CD14-positive monocyte (primary cell): ENCODE data around the gene CIAO2A. TPM values are rescaled to one million over a fixed set of nuclear protein-coding genes. Genes with fewer than 3 reads are reported as not detected.

ENCODE experiments used
- DNase-seq, 3 donors: peaks; one replicate each; pipeline ENCODE4 v3.0.0-alpha.2; 2011 to 2022
- H2AFZ ChIP-seq: 2 replicates; pipeline ENCODE4 v1.6.0; 2012; ENCODE audit warnings: mild to moderate bottlenecking, low read depth, low read length, inconsistent platforms; ENCODE audit not compliant: insufficient read depth, poor library complexity, severe bottlenecking
- H3K27ac ChIP-seq, 2 donors: 1 replicate in 1 of 2; 2 replicates in 1 of 2; pipeline ENCODE4 v1.5.1; 2012 to 2013; ENCODE audit warnings: low read length in 2 of 2, control low read depth in 1 of 2, inconsistent platforms in 1 of 2, low read depth in 1 of 2, mild to moderate bottlenecking in 1 of 2
- H3K27me3 ChIP-seq, 2 donors: one replicate each; pipeline versions ENCODE4 v1.6.0 to v1.6.1; 2011 to 2013; ENCODE audit warnings: low read length in 2 of 2; ENCODE audit not compliant: control insufficient read depth in 2 of 2, insufficient read depth in 2 of 2
- H3K36me3 ChIP-seq, 2 donors: replicated peaks in 1 of 2; 1 replicate in 1 of 2; 2 replicates in 1 of 2; pipeline versions ENCODE4 v1.5.1 to v1.6.1; 2012 to 2013; ENCODE audit warnings: low read length in 2 of 2, control low read depth in 1 of 2, inconsistent platforms in 1 of 2, mild to moderate bottlenecking in 1 of 2; ENCODE audit not compliant: insufficient read depth in 2 of 2, control insufficient read depth in 1 of 2
- H3K4me1 ChIP-seq, 2 donors: 1 replicate in 1 of 2; 2 replicates in 1 of 2; pipeline versions ENCODE4 v1.5.1 to v1.6.1; 2012 to 2013; ENCODE audit warnings: low read length in 2 of 2, control low read depth in 1 of 2, inconsistent platforms in 1 of 2, mild to moderate bottlenecking in 1 of 2, moderate library complexity in 1 of 2; ENCODE audit not compliant: insufficient read depth in 2 of 2, control insufficient read depth in 1 of 2
- H3K4me2 ChIP-seq: replicated peaks from 2 replicates; pipeline ENCODE3; 2012; ENCODE audit warnings: low read length, moderate library complexity, mild to moderate bottlenecking; ENCODE audit not compliant: poor library complexity, severe bottlenecking; ENCODE audit errors: extremely low read depth
- H3K4me3 ChIP-seq, 3 experiments: fragments of 200-600 bp in 1 of 3; sonication (generic) in 1 of 3; replicated peaks in 1 of 3; 1 replicate in 2 of 3; 2 replicates in 1 of 3; pipeline ENCODE4 v1.5.1; 2011 to 2013; ENCODE audit warnings: low read length in 3 of 3, mild to moderate bottlenecking in 3 of 3, control low read depth in 2 of 3, low read depth in 2 of 3, inconsistent platforms in 1 of 3, moderate library complexity in 1 of 3
- H3K79me2 ChIP-seq: 2 replicates; pipeline ENCODE4 v1.6.0; 2012; ENCODE audit warnings: mild to moderate bottlenecking, control low read depth, inconsistent platforms, low read length, moderate library complexity; ENCODE audit not compliant: insufficient read depth
- H3K9ac ChIP-seq: 2 replicates; pipeline ENCODE4 v1.6.0; 2017; ENCODE audit warnings: low read length, mild to moderate bottlenecking; ENCODE audit not compliant: insufficient read depth, poor library complexity, severe bottlenecking
- H3K9me3 ChIP-seq, 2 donors: replicated peaks in 1 of 2; 1 replicate in 1 of 2; 2 replicates in 1 of 2; pipeline versions ENCODE4 v1.5.1 to v1.6.1; 2012 to 2013; ENCODE audit warnings: low read length in 2 of 2, control low read depth in 1 of 2; ENCODE audit not compliant: control insufficient read depth in 1 of 2, insufficient read depth in 1 of 2
- H4K20me1 ChIP-seq: 2 replicates; pipeline ENCODE4 v1.6.0; 2012; ENCODE audit warnings: mild to moderate bottlenecking, low read length, control low read depth, moderate library complexity; ENCODE audit not compliant: insufficient read depth
- H3K27ac Mint-ChIP-seq, 7 donors: one replicate each; pipeline ENCODE4 v1.8.0; 2020; ENCODE audit warnings: mild to moderate bottlenecking in 7 of 7, mixed read lengths in 7 of 7, moderate library complexity in 6 of 7, inconsistent platforms in 2 of 7
- H3K27me3 Mint-ChIP-seq, 3 donors: one replicate each; pipeline ENCODE4 v1.8.0; 2021 to 2022; ENCODE audit warnings: low read depth in 3 of 3, mild to moderate bottlenecking in 3 of 3, mixed read lengths in 3 of 3, moderate library complexity in 3 of 3, inconsistent platforms in 1 of 3
- H3K36me3 Mint-ChIP-seq, 2 donors: one replicate each; pipeline ENCODE4 v1.8.0; 2020; ENCODE audit warnings: mixed read lengths in 2 of 2, inconsistent platforms in 1 of 2, mild to moderate bottlenecking in 1 of 2
- H3K4me1 Mint-ChIP-seq: one replicate; pipeline ENCODE4 v1.8.0; 2020; ENCODE audit warnings: mild to moderate bottlenecking, mixed read lengths
- H3K4me3 Mint-ChIP-seq, 2 donors: one replicate each; pipeline ENCODE4 v1.8.0; 2020; ENCODE audit warnings: mild to moderate bottlenecking in 2 of 2, mixed read lengths in 2 of 2, moderate library complexity in 1 of 2
- H3K9me3 Mint-ChIP-seq, 7 donors: one replicate each; pipeline ENCODE4 v1.8.0; 2020 to 2022; ENCODE audit warnings: mixed read lengths in 7 of 7, mild to moderate bottlenecking in 6 of 7, moderate library complexity in 6 of 7, inconsistent platforms in 2 of 7
- WGBS: methylation state at CpG from one replicate; pipeline ENCODE4 v1.1.5; 2013; ENCODE audit warnings: missing lambda C conversion rate; ENCODE audit not compliant: insufficient coverage; 5-methylcytosine and 5-hydroxymethylcytosine counted together
- intact Hi-C, 2 donors: fragments of 100-400 bp; cut with micrococcal nuclease; formaldehyde crosslinking; loops; one replicate each; pipeline versions ENCODE4 v1.15.0 to v1.15.1; 2023
- polyA plus RNA-seq, 3 donors: library from polyadenylated mRNA; depleted of rRNA in 1 of 3; unstranded in 2 of 3; stranded (reverse) in 1 of 3; fragments of 300-500 nt in 2 of 3; fragments of >200 nt in 1 of 3; fragmentation: Illumina TruSeq in 2 of 3; gene quantifications; 1 replicate in 2 of 3; 2 replicates in 1 of 3; pipeline ENCODE4 v1.2.3, GENCODE V29; 2012 to 2021
- TF ChIP-seq, protein P1 (sequence below): fragments of 200-600 bp; IDR thresholded peaks from one replicate; pipeline ENCODE4 v1.8.0; 2022; ENCODE audit warnings: antibody characterized with exemption, mild to moderate bottlenecking

The CIAO2A gene
- polyA plus RNA-seq, 3 donors: 98.2 to 265 (median 261) TPM

DNA sequence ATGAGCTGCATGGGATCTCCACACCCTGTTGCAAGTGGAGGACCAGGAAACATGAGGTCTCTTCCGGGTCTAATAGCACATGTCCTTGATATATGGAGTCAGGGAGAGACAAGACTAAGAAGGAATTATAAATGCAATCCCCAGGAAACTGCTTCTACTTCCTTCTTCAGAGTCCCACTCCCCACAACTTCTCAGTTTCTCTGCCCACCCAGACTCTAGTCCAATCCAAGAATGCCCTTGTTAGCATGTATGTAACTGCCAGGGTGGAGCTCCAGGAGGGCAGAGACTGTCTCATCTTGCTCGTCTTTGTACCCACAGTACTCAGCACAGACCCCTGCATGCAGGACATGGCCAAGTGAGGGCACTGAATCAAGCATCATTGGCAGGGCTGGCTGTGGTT is 55.7 kb downstream of the CIAO2A start:
- H3K9me3 Mint-ChIP-seq: peaks cover 0 to 3% (median 0%) of the 10 kb centered on the region in 7 donors
- Histone ChIP-seq H3K4me2 (no peak overlapping the region), H3K79me2 (no peaks in the 10 kb centered on the region), H3K4me1 (peaks cover 19 to 27% of the 10 kb centered on the region in 2 donors), H3K36me3 (no peaks in the 10 kb centered on the region), H3K9me3 (no peaks in the 10 kb centered on the region), H3K27ac (no peak overlapping the region), H3K4me3 (no peak overlapping the region), H3K9ac (no peak overlapping the region), H4K20me1 (no peaks in the 10 kb centered on the region), H3K27me3 (peaks cover 0 to 10% of the 10 kb centered on the region in 2 donors), H2AFZ (no peak overlapping the region)
- DNase-seq: no peak
- H3K27me3 Mint-ChIP-seq: peaks cover 5 to 19% (median 10%) of the 10 kb centered on the region in 3 donors
- peaks cover 43% of the 10 kb centered on the region for H3K4me1 Mint-ChIP-seq
- no peak overlapping the region for H3K27ac Mint-ChIP-seq
- WGBS: 67% methylated on average over 1 of the region's 2 CpGs
- intact Hi-C loops: no loop called here
- H3K36me3 Mint-ChIP-seq: peaks cover 0 to 4% of the 10 kb centered on the region in 2 donors
- no peak overlapping the region for H3K4me3 Mint-ChIP-seq
- TF ChIP-seq, protein P1, sequence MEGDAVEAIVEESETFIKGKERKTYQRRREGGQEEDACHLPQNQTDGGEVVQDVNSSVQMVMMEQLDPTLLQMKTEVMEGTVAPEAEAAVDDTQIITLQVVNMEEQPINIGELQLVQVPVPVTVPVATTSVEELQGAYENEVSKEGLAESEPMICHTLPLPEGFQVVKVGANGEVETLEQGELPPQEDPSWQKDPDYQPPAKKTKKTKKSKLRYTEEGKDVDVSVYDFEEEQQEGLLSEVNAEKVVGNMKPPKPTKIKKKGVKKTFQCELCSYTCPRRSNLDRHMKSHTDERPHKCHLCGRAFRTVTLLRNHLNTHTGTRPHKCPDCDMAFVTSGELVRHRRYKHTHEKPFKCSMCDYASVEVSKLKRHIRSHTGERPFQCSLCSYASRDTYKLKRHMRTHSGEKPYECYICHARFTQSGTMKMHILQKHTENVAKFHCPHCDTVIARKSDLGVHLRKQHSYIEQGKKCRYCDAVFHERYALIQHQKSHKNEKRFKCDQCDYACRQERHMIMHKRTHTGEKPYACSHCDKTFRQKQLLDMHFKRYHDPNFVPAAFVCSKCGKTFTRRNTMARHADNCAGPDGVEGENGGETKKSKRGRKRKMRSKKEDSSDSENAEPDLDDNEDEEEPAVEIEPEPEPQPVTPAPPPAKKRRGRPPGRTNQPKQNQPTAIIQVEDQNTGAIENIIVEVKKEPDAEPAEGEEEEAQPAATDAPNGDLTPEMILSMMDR: no peak

DNA sequence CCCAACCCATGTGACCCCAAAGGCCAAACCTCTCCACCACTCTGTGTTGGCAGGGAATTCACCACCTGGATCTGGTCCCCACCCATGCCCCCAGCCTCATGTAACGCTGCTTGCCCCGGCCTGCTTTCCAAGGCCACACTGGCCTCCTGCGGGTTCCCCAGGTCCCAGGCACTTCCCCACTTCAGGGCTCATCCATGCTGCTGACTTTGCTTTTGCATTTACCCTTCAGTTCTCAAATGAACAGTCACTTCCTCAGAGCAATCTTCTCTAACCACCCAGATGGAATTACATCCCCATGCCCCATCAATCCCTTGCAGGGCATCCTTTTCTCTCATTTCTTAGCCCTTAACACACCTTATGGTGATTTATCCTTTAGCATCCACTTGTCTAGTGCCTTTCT is 56.5 kb downstream of the CIAO2A start:
- no peak overlapping the region for H3K9ac ChIP-seq
- peaks cover 0 to 3% (median 0%) of the 10 kb centered on the region in 7 donors for H3K9me3 Mint-ChIP-seq
- H4K20me1 ChIP-seq: no peaks in the 10 kb centered on the region
- H3K9me3 ChIP-seq: no peaks in the 10 kb centered on the region
- peaks cover 4 to 14% (median 6%) of the 10 kb centered on the region in 3 donors for H3K27me3 Mint-ChIP-seq
- peaks cover 0 to 4% of the 10 kb centered on the region in 2 donors for H3K36me3 Mint-ChIP-seq
- H3K4me1 ChIP-seq: peaks cover 19 to 27% of the 10 kb centered on the region in 2 donors
- no peak overlapping the region for H2AFZ ChIP-seq
- peaks cover 0 to 5% of the 10 kb centered on the region in 2 donors for H3K27me3 ChIP-seq
- H3K4me3 ChIP-seq: no peak overlapping the region
- WGBS: 90% methylated on average over 3 of the region's 3 CpGs
- no peaks in the 10 kb centered on the region for H3K36me3 ChIP-seq
- no peak overlapping the region for H3K4me3 Mint-ChIP-seq
- intact Hi-C loops: no loop called here
- H3K4me2 ChIP-seq: no peak overlapping the region
- peaks cover 43% of the 10 kb centered on the region for H3K4me1 Mint-ChIP-seq
- TF ChIP-seq, protein P1: no peak
- H3K79me2 ChIP-seq: no peaks in the 10 kb centered on the region
- no peak overlapping the region for H3K27ac ChIP-seq
- no peak for DNase-seq
- peak overlapping the region in 1 of 7 donors; percentile 12 for H3K27ac Mint-ChIP-seq
